Erythroblast (primary cell): ENCODE measurements around the gene NFATC1.

ENCODE experiments used
- GATA1 ChIP-seq: IDR thresholded peaks from 2 replicates; pipeline ENCODE4 v1.6.1; 2011; ENCODE audit warnings: low read depth, mild to moderate bottlenecking, control low read depth, low read length, moderate library complexity
- POLR2A ChIP-seq: IDR thresholded peaks from 2 replicates; pipeline ENCODE4 v1.6.1; 2011; ENCODE audit warnings: mild to moderate bottlenecking, low read length

- TF ChIP-seq POLR2A (no peak), GATA1 (no peak)
Measured at GRCh38 chr18:79395308-79395640, 456 bp upstream of the NFATC1 start.
